H1 (cell line): ENCODE measurements around the gene SYDE1. TPM values are rescaled to one million over a fixed set of nuclear protein-coding genes. Genes with fewer than 3 reads are reported as not detected.

Experiments
- ASH2L ChIP-seq: fragments of 200-600, 300-600 bp; sonication (generic); IDR thresholded peaks from one replicate; pipeline ENCODE4 v1.7.1; 2017; ENCODE audit warnings: low read length
- CREB1 ChIP-seq: IDR thresholded peaks from 2 replicates; pipeline ENCODE4 v1.6.1; 2012; ENCODE audit warnings: inconsistent platforms
- CTBP2 ChIP-seq: IDR thresholded peaks from 2 replicates; pipeline ENCODE4 v1.7.0; 2011; ENCODE audit warnings: borderline replicate concordance, mild to moderate bottlenecking, moderate library complexity, mixed read lengths, low read length; ENCODE audit not compliant: insufficient read depth, insufficient read length
- HDAC6 ChIP-seq: IDR thresholded peaks from one replicate; pipeline ENCODE4 v1.7.1; 2012; ENCODE audit warnings: low read depth, mild to moderate bottlenecking, inconsistent platforms, low read length, moderate library complexity
- JUN ChIP-seq: IDR thresholded peaks from 2 replicates; pipeline ENCODE4 v1.6.1; 2011; ENCODE audit warnings: low read depth, mild to moderate bottlenecking, improper control_type of control experiment, low read length
- JUND ChIP-seq: IDR thresholded peaks from 2 replicates; pipeline ENCODE4 v1.6.1; 2011; ENCODE audit warnings: mild to moderate bottlenecking, improper control_type of control experiment, low read length
- MAFK ChIP-seq: IDR thresholded peaks from 2 replicates; pipeline ENCODE4 v1.6.1; 2012; ENCODE audit warnings: low read depth, mild to moderate bottlenecking, improper control_type of control experiment, low read length
- POLR2A ChIP-seq, 2 experiments: IDR thresholded peaks; 1 replicate in 1 of 2; 2 replicates in 1 of 2; pipeline ENCODE4 v1.6.1; 2011; ENCODE audit warnings: low read depth in 2 of 2, low read length in 2 of 2, mild to moderate bottlenecking in 2 of 2; ENCODE audit errors: control extremely low read depth in 1 of 2
- RAD21 ChIP-seq, 2 experiments: IDR thresholded peaks in 1 of 2; conservative IDR thresholded peaks in 1 of 2; 2 replicates each; pipeline ENCODE4 v1.6.1; 2011; ENCODE audit warnings: low read depth in 2 of 2, low read length in 2 of 2, improper control_type of control experiment in 1 of 2, inconsistent platforms in 1 of 2, mild to moderate bottlenecking in 1 of 2, moderate library complexity in 1 of 2
- RBBP5 ChIP-seq: IDR thresholded peaks from 2 replicates; pipeline ENCODE4 v1.7.1; 2012; ENCODE audit warnings: low read depth, mild to moderate bottlenecking, inconsistent platforms, low read length, moderate library complexity, borderline replicate concordance
- SAP30 ChIP-seq: fragments of 300-600 bp; sonication (generic); IDR thresholded peaks from 2 replicates; pipeline ENCODE4 v1.7.1; 2012; ENCODE audit warnings: low read length, moderate library complexity, mild to moderate bottlenecking, inconsistent platforms; ENCODE audit not compliant: insufficient read depth, insufficient replicate concordance
- SIX5 ChIP-seq: IDR thresholded peaks from 2 replicates; pipeline ENCODE4 v1.6.1; 2011; ENCODE audit warnings: mild to moderate bottlenecking, low read depth, low read length
- SP1 ChIP-seq: IDR thresholded peaks from 2 replicates; pipeline ENCODE4 v1.6.1; 2011; ENCODE audit warnings: low read depth, low read length
- SP2 ChIP-seq: IDR thresholded peaks from 2 replicates; pipeline ENCODE4 v1.6.1; 2012; ENCODE audit warnings: mild to moderate bottlenecking, low read length, inconsistent platforms
- SRF ChIP-seq: IDR thresholded peaks from 2 replicates; pipeline ENCODE4 v1.6.1; 2011; ENCODE audit warnings: mild to moderate bottlenecking, low read depth, low read length, moderate library complexity
- TAF1 ChIP-seq: IDR thresholded peaks from 2 replicates; pipeline ENCODE4 v1.6.1; 2011; ENCODE audit warnings: mild to moderate bottlenecking, low read depth, low read length
- TAF7 ChIP-seq: optimal IDR thresholded peaks from 2 replicates; pipeline ENCODE3; 2011; ENCODE audit warnings: low read depth, mild to moderate bottlenecking, inconsistent platforms, low read length, moderate library complexity, borderline replicate concordance
- TCF12 ChIP-seq: IDR thresholded peaks from 2 replicates; pipeline ENCODE4 v1.6.1; 2011; ENCODE audit warnings: low read depth, mild to moderate bottlenecking, low read length
- ZNF274 ChIP-seq: IDR thresholded peaks from 2 replicates; pipeline ENCODE4 v1.7.0; 2012; ENCODE audit warnings: low read length, borderline replicate concordance; ENCODE audit errors: extremely low read depth
- polyA plus RNA-seq, 7 experiments: library from polyadenylated mRNA; depleted of rRNA in 3 of 7; stranded (reverse) in 5 of 7; unstranded in 2 of 7; fragments of >200 nt in 5 of 7; fragments of 200-250 nt in 2 of 7; gene quantifications; 1 replicate in 5 of 7; 2 replicates in 1 of 7; 4 replicates in 1 of 7; pipeline versions ENCODE4 v1.2.1 to v1.2.3, GENCODE V29; 2011 to 2013; ENCODE audit warnings: missing spikeins in 2 of 7, mixed read lengths in 2 of 7
- total RNA-seq: library from RNA; stranded (reverse); fragmentation: NEBNext Ultra II Directional; extraction: Animal tissue kit (Norgen Biotek cat#: 25700); gene quantifications from 2 replicates; pipeline ENCODE4 v1.2.1, GENCODE V29; 2021
- TF ChIP-seq, protein P1 (sequence below): IDR thresholded peaks from 2 replicates; pipeline ENCODE4 v1.6.1; 2012; ENCODE audit warnings: inconsistent platforms
- TF ChIP-seq, protein P2 (sequence below), 3 experiments: IDR thresholded peaks; 1 replicate in 2 of 3; 2 replicates in 1 of 3; pipeline versions ENCODE4 v1.5.1 to v1.6.1; 2011; ENCODE audit warnings: low read length in 3 of 3, mild to moderate bottlenecking in 3 of 3, inconsistent platforms in 2 of 3, low read depth in 1 of 3, moderate library complexity in 1 of 3; ENCODE audit not compliant: insufficient read depth in 1 of 3; ENCODE audit errors: control extremely low read depth in 1 of 3

SYDE1 gene
- total and polyA plus RNA-seq, 2 of the 8 experiments (the other 6 are each of a cell fraction or from before 2014, with no cell fraction given), result 12.0 to 16.8 TPM

DNA sequence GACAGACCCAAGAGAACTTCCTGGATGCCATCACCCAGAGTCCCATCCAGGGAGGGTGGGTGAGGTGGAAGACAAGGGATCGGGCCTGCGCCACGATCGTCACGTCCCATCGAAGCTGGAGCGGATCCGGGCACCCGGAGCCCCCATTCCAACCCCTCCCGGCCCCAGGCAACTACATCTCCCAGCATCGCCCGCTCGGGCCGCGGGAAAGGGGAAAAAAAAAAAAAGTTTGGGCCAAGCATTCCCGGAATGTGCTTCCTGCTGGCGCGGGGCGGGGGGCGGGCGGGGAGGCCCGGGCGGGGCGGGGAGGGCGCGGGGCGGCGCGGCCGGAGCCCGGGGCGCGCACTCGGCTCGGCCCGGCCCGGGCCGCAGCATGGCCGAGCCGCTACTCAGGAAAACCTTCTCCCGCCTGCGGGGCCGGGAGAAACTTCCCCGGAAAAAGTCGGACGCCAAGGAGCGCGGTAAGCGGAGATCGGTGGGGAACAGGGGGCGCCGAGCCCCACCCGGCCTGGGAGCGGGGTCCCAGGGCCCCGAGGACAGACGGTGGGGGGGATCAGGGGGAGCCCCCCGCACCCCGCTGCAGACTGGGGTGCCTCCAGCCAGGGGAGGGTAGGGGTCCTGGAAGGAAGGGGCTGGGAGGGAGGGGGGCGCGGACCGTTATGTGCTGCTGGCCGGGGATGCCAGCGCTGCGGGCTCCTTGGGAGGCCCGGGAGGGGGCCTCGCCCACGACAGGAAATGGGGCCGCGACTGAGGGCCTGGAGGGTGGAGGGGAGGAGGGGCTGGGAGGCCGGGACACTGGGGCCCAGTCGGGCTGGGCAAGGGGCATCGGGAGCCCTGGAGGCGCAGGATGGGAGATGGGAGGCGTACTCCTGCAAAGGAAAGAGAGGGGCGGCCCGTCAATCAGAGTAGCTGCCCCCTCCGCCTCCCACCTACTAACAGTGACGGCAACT is at the start of gene SYDE1 (continued):
- no peak for TF ChIP-seq RAD21 (IDR thresholded peaks at IDR 0.05 in 1 of 2, conservative IDR thresholded peaks at IDR 0.05 in 1 of 2; ENCODE audit: low read depth in 2 of 2, low read length in 2 of 2)
- no peak for TF ChIP-seq ZNF274
- no peak for TF ChIP-seq SP1
- no peak for TF ChIP-seq SAP30
- TF ChIP-seq CTBP2, result no peak
- TF ChIP-seq TAF7, result peak; percentile 54
- 0 out of 2 replicates have a peak, but pooled peaks have one; percentile 8 for TF ChIP-seq CREB1
- TF ChIP-seq JUND, result no peak
- TF ChIP-seq, protein P1, sequence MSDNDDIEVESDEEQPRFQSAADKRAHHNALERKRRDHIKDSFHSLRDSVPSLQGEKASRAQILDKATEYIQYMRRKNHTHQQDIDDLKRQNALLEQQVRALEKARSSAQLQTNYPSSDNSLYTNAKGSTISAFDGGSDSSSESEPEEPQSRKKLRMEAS, result no peak
- TF ChIP-seq JUN, result no peak
- 0 out of 2 replicates have a peak, but pooled peaks have one; percentile 39 for TF ChIP-seq TAF1
- TF ChIP-seq, protein P2, sequence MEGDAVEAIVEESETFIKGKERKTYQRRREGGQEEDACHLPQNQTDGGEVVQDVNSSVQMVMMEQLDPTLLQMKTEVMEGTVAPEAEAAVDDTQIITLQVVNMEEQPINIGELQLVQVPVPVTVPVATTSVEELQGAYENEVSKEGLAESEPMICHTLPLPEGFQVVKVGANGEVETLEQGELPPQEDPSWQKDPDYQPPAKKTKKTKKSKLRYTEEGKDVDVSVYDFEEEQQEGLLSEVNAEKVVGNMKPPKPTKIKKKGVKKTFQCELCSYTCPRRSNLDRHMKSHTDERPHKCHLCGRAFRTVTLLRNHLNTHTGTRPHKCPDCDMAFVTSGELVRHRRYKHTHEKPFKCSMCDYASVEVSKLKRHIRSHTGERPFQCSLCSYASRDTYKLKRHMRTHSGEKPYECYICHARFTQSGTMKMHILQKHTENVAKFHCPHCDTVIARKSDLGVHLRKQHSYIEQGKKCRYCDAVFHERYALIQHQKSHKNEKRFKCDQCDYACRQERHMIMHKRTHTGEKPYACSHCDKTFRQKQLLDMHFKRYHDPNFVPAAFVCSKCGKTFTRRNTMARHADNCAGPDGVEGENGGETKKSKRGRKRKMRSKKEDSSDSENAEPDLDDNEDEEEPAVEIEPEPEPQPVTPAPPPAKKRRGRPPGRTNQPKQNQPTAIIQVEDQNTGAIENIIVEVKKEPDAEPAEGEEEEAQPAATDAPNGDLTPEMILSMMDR (IDR thresholded peaks at IDR 0.05; ENCODE audit: control extremely low read depth in 1 of 3, insufficient read depth in 1 of 3, low read depth in 1 of 3, low read length in 3 of 3), result no peak
- TF ChIP-seq SRF, result no peak
- TF ChIP-seq SP2, result no peak
- 0 out of 2 replicates have a peak, but pooled peaks have one; percentile 15 for TF ChIP-seq TCF12
- peak; percentile 56 to 61; a peak in 2 of 3 replicates for TF ChIP-seq POLR2A (IDR thresholded peaks at IDR 0.05; ENCODE audit: control extremely low read depth in 1 of 2, low read depth in 2 of 2, low read length in 2 of 2)
- TF ChIP-seq HDAC6, result no peak
- peak; percentile 55 for TF ChIP-seq SIX5
- no peak for TF ChIP-seq RBBP5
- TF ChIP-seq MAFK, result no peak
- peak; percentile 11 for TF ChIP-seq ASH2L
